HEK293 (cell line): ENCODE results near the gene C2CD2L.

Source experiments
- BCL6B ChIP-seq: fragments of 450-650 bp; formaldehyde crosslinking; IDR thresholded peaks from 2 replicates; pipeline ENCODE4 v1.5.1; 2017; ENCODE audit warnings: missing biosample characterization, missing genetic modification characterization
- ZNF121 ChIP-seq: fragments of 450-650 bp; formaldehyde crosslinking; IDR thresholded peaks from 2 replicates; pipeline ENCODE4 v1.5.1; 2016; ENCODE audit warnings: missing biosample characterization, missing genetic modification characterization

GRCh38 chr11:119118946-119119345 is 11.8 kb downstream of the C2CD2L start:
- TF ChIP-seq ZNF121 (tag by site-specific recombination) (no peak), BCL6B (tag by site-specific recombination) (no peak)
